ENCODE results near the gene RESF1.

The RESF1 gene

DNA sequence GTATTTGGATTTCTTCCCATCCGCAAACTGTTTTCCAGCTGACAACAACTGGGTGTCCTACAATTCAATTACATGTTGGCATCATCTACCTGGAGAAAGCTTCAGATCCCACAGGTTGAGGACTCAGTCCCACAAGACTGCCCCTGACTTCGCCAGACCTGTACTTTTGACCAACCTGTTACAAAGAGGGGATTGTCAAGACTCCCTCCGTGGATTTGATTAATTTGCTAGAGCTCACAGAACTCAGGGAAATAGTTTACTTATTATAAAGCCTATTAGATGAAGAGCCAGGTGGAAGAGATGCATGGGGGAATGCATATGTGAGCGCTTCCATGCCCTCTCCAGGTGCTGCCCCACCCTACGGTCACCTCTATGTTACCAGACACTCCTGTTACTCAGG, 14.6 kb downstream of the RESF1 start:
- TF ChIP-seq, protein P1, sequence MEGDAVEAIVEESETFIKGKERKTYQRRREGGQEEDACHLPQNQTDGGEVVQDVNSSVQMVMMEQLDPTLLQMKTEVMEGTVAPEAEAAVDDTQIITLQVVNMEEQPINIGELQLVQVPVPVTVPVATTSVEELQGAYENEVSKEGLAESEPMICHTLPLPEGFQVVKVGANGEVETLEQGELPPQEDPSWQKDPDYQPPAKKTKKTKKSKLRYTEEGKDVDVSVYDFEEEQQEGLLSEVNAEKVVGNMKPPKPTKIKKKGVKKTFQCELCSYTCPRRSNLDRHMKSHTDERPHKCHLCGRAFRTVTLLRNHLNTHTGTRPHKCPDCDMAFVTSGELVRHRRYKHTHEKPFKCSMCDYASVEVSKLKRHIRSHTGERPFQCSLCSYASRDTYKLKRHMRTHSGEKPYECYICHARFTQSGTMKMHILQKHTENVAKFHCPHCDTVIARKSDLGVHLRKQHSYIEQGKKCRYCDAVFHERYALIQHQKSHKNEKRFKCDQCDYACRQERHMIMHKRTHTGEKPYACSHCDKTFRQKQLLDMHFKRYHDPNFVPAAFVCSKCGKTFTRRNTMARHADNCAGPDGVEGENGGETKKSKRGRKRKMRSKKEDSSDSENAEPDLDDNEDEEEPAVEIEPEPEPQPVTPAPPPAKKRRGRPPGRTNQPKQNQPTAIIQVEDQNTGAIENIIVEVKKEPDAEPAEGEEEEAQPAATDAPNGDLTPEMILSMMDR (conservative IDR thresholded peaks at IDR 0.05; ENCODE audit: low read length), result no peak
- DNase-seq (ENCODE audit: low read depth), result no peak
- H3K4me3 ChIP-seq (ENCODE audit: low read length), result no peak overlapping the region

DNA sequence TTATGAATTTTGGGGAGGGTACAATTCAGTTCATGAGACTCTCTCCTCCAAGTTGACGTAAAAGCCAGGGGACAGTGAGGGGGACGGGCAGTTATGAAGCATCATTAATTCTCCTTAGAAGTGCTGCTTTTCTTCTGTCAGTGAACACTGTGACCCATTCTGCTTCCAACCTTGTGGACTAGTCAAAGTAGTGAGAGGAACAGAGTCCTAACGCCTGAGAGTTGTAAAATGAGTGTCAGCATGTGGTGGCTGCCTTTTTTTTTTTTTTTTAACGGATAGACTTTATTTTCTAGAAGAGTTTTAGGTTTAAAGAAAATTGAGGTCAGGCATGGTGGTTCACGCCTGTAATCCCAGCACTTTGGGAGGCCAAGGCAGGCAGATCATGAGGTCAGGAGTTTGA, 15.5 kb downstream of the RESF1 start:
- TF ChIP-seq, protein P1 (conservative IDR thresholded peaks at IDR 0.05; ENCODE audit: low read length), result no peak
- DNase-seq (ENCODE audit: low read depth), result no peak
- H3K4me3 ChIP-seq (ENCODE audit: low read length), result no peak overlapping the region

DNA sequence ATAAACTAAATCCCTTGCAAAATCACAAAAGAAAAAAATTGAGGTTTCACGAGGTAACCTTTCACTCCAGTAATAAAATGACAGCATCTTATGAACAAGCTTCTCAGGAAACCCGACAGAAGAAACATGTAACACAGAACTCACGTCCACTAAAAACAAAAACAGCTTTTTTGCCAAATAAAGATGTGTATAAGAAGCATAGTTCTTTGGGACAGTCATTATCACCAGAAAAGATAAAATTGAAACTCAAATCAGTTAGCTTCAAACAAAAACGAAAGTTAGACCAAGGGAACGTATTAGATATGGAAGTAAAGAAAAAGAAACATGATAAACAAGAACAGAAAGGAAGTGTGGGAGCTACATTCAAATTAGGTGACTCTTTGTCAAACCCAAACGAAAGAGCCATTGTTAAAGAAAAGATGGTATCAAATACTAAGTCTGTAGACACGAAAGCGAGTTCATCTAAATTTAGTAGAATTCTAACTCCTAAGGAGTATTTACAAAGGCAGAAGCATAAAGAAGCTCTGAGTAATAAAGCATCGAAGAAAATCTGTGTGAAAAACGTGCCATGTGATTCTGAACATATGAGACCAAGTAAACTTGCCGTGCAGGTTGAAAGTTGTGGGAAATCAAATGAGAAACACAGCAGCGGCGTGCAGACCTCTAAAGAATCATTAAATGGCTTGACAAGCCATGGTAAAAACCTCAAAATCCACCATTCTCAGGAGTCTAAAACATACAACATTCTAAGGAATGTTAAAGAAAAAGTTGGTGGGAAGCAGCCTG, 25.8 kb downstream of the RESF1 start:
- H3K4me3 ChIP-seq (ENCODE audit: low read length), result no peak overlapping the region
- no peak for DNase-seq (ENCODE audit: low read depth)
- TF ChIP-seq, protein P1 (conservative IDR thresholded peaks at IDR 0.05; ENCODE audit: low read length), result no peak

DNA sequence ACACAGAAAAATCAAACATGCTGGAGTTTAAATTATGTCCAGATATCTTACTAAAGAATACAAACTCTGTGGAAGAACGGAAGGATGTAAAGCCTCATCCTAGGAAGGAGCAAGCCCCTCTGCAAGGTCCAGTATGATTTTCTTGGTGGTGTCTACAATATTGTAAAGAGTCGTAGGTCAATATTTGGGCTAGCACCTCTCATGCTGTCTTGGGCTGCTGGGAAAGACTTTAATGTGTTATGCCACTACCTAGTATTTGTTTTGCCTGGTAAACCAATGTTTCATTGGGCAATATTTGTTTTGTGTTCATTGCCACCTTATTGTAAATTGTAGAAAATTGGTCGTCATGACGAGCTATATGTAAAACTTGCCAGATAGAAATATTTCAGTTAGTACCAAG, 26.6 kb downstream of the RESF1 start:
- no peak overlapping the region for H3K4me3 ChIP-seq (ENCODE audit: low read length)
- TF ChIP-seq, protein P1 (conservative IDR thresholded peaks at IDR 0.05; ENCODE audit: low read length), result no peak

DNA sequence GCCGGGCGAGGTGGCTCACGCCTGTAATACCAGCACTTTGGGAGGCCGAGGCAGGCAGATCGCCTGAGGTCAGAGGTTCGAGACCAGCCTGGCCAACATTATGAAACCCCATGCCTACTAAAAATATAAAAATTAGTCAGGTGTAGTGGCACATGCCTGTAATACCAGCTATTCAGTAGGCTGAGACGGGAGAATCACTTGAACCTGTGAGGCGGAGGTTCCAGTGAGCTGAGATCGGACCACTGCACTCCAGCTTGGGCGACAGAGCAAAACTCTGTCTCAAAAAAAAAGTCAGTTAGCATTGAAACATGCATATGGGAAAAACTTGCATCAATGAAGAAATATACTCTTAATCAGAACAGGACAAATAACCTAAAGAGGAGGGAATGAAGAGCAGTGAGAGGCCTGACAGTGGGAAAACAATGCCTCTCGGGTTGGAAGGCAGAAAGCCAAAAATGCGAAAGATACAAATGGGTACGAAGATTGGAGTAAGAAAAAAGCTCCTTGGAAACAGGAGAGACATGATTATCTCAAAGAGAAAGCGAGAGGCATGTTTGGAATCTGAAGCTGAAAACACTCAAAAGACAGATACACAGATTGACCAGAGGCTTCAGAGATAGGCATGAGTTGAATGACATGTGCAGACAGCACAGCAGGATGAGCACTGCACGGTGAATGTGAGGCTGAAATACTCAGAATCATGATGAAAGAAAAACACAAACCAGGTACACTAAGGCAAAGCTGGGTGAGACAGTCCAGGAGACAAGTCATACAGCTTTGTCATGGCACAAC, 30.6 kb downstream of the RESF1 start:
- no peak overlapping the region for H3K4me3 ChIP-seq (ENCODE audit: low read length)
- TF ChIP-seq, protein P1 (conservative IDR thresholded peaks at IDR 0.05; ENCODE audit: low read length), result no peak
- DNase-seq (ENCODE audit: low read depth), result no peak

More for the DNA sequence above, 26.6 kb downstream of the RESF1 start:
- DNase-seq (ENCODE audit: low read depth), result no peak

DNA sequence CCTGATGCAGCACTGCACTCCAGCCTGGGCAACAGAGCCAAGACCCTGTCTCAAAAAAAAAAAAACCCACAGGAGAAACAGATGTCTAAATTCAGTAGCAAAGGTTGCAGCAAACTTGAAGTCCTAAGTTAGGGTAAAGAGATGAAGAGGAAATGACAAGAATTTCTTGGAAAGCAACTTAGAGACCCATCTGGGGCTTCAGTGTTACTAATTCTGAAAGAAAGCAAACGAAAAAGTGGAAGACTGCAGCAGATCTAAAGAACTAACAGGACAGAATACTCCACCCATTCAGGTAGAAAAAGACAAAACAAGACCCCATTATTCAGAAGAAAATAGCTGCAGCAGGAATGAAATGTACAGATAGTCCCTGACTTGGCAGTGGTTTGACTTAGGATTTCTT, 31.9 kb downstream of the RESF1 start:
- H3K4me3 ChIP-seq (ENCODE audit: low read length), result no peak overlapping the region
- TF ChIP-seq, protein P1 (conservative IDR thresholded peaks at IDR 0.05; ENCODE audit: low read length), result no peak
- DNase-seq (ENCODE audit: low read depth), result no peak

DNA sequence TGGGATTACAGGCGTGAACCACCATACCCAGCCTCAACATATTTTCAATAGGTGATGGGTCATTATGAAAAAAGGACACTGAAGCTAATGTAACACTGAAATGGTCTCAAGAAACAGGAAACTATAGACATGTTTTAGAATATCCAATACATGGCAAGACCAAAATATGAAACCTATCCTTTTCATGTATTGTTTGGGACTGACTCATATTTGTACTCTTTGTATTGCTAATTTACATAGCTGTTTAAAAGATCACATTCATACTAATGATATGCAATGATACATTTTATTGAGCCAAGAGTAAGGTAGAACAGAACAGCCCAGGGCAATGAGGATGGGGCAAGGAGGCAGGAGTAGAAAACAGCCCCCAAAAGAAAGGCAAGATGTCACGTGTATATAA, 32.6 kb downstream of the RESF1 start:
- TF ChIP-seq, protein P1 (conservative IDR thresholded peaks at IDR 0.05; ENCODE audit: low read length), result no peak
- no peak overlapping the region for H3K4me3 ChIP-seq (ENCODE audit: low read length)
- no peak for DNase-seq (ENCODE audit: low read depth)
